ENCODE data around the gene CDC42SE2.
"Not testable (repeated sequence)": the region's sequence is repeated elsewhere in the genome, so short reads cannot be mapped to it uniquely, and the experiment has no call there.

CDC42SE2 gene

GRCh38 chr5:131318455-131318854 lies 54.6 kb downstream of the CDC42SE2 start:
- no peak for DNase-seq (ENCODE audit: low spot score)

- DNase-seq (ENCODE audit: low spot score) = no peak
Measured at GRCh38 chr5:131321066-131321465, 57.2 kb downstream of the CDC42SE2 start.

GRCh38 chr5:131322926-131323325 lies 59.1 kb downstream of the CDC42SE2 start:
- DNase-seq (ENCODE audit: low spot score) = no peak

GRCh38 chr5:131323378-131323777 lies 59.5 kb downstream of the CDC42SE2 start:
- DNase-seq (ENCODE audit: low spot score) = no peak

- DNase-seq (ENCODE audit: low spot score) = no peak
Measured at GRCh38 chr5:131324303-131324702, 60.5 kb downstream of the CDC42SE2 start.

GRCh38 chr5:131328536-131329285 lies 64.9 kb downstream of the CDC42SE2 start:
- DNase-seq (ENCODE audit: low spot score) = no peak

GRCh38 chr5:131329286-131329560 lies 65.4 kb downstream of the CDC42SE2 start:
- no peak for DNase-seq (ENCODE audit: low spot score)

- DNase-seq (ENCODE audit: low spot score) = no peak
Measured at GRCh38 chr5:131330031-131330430, 66.2 kb downstream of the CDC42SE2 start.

GRCh38 chr5:131335756-131336155 lies 71.9 kb downstream of the CDC42SE2 start:
- DNase-seq (ENCODE audit: low spot score) = not testable (repeated sequence)

GRCh38 chr5:131336801-131337200 lies 72.9 kb downstream of the CDC42SE2 start:
- DNase-seq (ENCODE audit: low spot score) = not testable (repeated sequence)

GRCh38 chr5:131337240-131338050 lies 73.6 kb downstream of the CDC42SE2 start:
- not testable (repeated sequence) for DNase-seq (ENCODE audit: low spot score)

GRCh38 chr5:131338051-131338453 lies 74.2 kb downstream of the CDC42SE2 start:
- DNase-seq (ENCODE audit: low spot score) = no peak

GRCh38 chr5:131344288-131344687 lies 80.4 kb downstream of the CDC42SE2 start:
- DNase-seq (ENCODE audit: low spot score) = not testable (repeated sequence)

- not testable (repeated sequence) for DNase-seq (ENCODE audit: low spot score)
Measured at GRCh38 chr5:131346204-131346603, 82.4 kb downstream of the CDC42SE2 start.

GRCh38 chr5:131353991-131354390 lies 90.1 kb downstream of the CDC42SE2 start:
- no peak for DNase-seq (ENCODE audit: low spot score)

GRCh38 chr5:131355971-131356528 lies 92.2 kb downstream of the CDC42SE2 start:
- no peak for DNase-seq (ENCODE audit: low spot score)

GRCh38 chr5:131356619-131357018 lies 92.8 kb downstream of the CDC42SE2 start:
- DNase-seq (ENCODE audit: low spot score) = no peak

- no peak for DNase-seq (ENCODE audit: low spot score)
Measured at GRCh38 chr5:131357739-131358561, 94.1 kb downstream of the CDC42SE2 start.

GRCh38 chr5:131361677-131362315 lies 97.9 kb downstream of the CDC42SE2 start:
- no peak for DNase-seq (ENCODE audit: low spot score)

GRCh38 chr5:131363811-131364506 lies 100.1 kb downstream of the CDC42SE2 start:
- DNase-seq (ENCODE audit: low spot score) = no peak

GRCh38 chr5:131364507-131365050 lies 100.7 kb downstream of the CDC42SE2 start:
- no peak for DNase-seq (ENCODE audit: low spot score)

Data from hematopoietic multipotent progenitor cell treated with erythropoietin and hydrocortisone succinate and interleukin-3 and kit ligand, for 17 days (in vitro differentiated cells).